ENCODE results near the gene KRTAP21-3. TPM values are rescaled to one million over a fixed set of nuclear protein-coding genes. Genes with fewer than 3 reads are reported as not detected.

KRTAP21-3 gene
- total and polyA plus RNA-seq, 2 of the 13 experiments (the other 11 are each of a cell fraction or from before 2014, with no cell fraction given): not detected

DNA sequence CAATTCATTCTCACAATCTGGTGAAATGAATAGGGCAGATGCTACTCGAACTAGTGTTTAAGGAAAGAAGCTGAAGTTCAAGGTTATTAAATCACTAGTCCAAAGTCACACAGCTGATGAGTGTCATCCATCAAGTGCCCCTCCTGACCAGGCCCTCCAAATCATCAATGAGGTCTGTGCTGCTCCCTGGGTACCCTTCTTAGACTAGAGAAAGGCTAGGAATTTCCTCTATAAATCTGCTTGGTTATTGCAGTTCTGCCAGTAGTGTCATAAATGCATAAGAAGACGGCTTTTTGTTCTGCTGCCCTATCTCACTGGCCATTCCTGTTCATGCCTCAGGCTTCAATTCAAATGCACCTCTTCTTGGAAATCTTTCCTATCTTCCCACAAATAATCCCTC, 42.2 kb upstream of the KRTAP21-3 start:
- no peak overlapping the region for H3K9ac ChIP-seq (ENCODE audit: insufficient read depth, low read depth, low read length)
- WGBS (ENCODE audit: low lambda C conversion rate): 2% methylated on average over 2 of the region's 2 CpGs
- no peak for DNase-seq (ENCODE audit: low spot score)
- no peaks in the 10 kb centered on the region for H3K79me2 ChIP-seq (ENCODE audit: insufficient read depth, low read length)
- intact Hi-C loops (cut with micrococcal nuclease; ENCODE audit: unreplicated experiment): no loop called here
- no peaks in the 10 kb centered on the region for H3K36me3 ChIP-seq (replicated peaks in 1 of 2; ENCODE audit: control insufficient read depth in 1 of 2, insufficient read depth in 2 of 2, low read length in 2 of 2)
- H3K4me2 ChIP-seq (ENCODE audit: low read depth, low read length): no peak overlapping the region
- no peaks in the 10 kb centered on the region for H3K4me1 ChIP-seq (ENCODE audit: insufficient read depth, low read length)
- ATAC-seq: no peak
- no peak overlapping the region for H3K27ac ChIP-seq (ENCODE audit: extremely low read length, insufficient read depth, low read length)
- ChIA-PET CTCF (ENCODE audit: low intra/inter-chr PET ratio, low total read pairs) (no interaction called here), POLR2A (no interaction called here)
- no peak for FAIRE-seq
- H4K20me1 ChIP-seq (ENCODE audit: insufficient read depth, low read length): no peaks in the 10 kb centered on the region
- BruUV-seq (replicated peaks): no TSS peak
- no peaks in the 10 kb centered on the region for H3K27me3 ChIP-seq (ENCODE audit: control insufficient read depth in 1 of 2, insufficient read depth in 2 of 2, low read length in 2 of 2)
- no peak overlapping the region for H3K4me3 ChIP-seq (replicated peaks in 1 of 3; ENCODE audit: insufficient read depth in 1 of 3, low read depth in 2 of 3, low read length in 3 of 3)
- peaks cover 94% of the 10 kb centered on the region for H3K9me3 ChIP-seq (ENCODE audit: low read length)
- in situ Hi-C loops (cut with HindIII; ENCODE audit: extremely low pct_ligation_motif_present, low pct_unique_long_range_greater_than_20kb): no loop called here
- no peak overlapping the region for H2AFZ ChIP-seq (ENCODE audit: low read length)
- no peak for TF ChIP-seq GTF3A (CRISPR knock-in tag; conservative IDR thresholded peaks at IDR 0.05)
- TF ChIP-seq ZNF660 (CRISPR knock-in tag; IDR thresholded peaks at IDR 0.05; ENCODE audit: borderline replicate concordance, low read depth): no peak
- TF ChIP-seq, protein P1, sequence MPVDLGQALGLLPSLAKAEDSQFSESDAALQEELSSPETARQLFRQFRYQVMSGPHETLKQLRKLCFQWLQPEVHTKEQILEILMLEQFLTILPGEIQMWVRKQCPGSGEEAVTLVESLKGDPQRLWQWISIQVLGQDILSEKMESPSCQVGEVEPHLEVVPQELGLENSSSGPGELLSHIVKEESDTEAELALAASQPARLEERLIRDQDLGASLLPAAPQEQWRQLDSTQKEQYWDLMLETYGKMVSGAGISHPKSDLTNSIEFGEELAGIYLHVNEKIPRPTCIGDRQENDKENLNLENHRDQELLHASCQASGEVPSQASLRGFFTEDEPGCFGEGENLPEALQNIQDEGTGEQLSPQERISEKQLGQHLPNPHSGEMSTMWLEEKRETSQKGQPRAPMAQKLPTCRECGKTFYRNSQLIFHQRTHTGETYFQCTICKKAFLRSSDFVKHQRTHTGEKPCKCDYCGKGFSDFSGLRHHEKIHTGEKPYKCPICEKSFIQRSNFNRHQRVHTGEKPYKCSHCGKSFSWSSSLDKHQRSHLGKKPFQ (CRISPR knock-in tag; IDR thresholded peaks at IDR 0.05; ENCODE audit: insufficient replicate concordance): no peak
- TF ChIP-seq ZNF616 (CRISPR knock-in tag; IDR thresholded peaks at IDR 0.05; ENCODE audit: low read depth): no peak
- TF ChIP-seq ZNF678 (CRISPR knock-in tag; IDR thresholded peaks at IDR 0.05): no peak
- TF ChIP-seq, protein P2, sequence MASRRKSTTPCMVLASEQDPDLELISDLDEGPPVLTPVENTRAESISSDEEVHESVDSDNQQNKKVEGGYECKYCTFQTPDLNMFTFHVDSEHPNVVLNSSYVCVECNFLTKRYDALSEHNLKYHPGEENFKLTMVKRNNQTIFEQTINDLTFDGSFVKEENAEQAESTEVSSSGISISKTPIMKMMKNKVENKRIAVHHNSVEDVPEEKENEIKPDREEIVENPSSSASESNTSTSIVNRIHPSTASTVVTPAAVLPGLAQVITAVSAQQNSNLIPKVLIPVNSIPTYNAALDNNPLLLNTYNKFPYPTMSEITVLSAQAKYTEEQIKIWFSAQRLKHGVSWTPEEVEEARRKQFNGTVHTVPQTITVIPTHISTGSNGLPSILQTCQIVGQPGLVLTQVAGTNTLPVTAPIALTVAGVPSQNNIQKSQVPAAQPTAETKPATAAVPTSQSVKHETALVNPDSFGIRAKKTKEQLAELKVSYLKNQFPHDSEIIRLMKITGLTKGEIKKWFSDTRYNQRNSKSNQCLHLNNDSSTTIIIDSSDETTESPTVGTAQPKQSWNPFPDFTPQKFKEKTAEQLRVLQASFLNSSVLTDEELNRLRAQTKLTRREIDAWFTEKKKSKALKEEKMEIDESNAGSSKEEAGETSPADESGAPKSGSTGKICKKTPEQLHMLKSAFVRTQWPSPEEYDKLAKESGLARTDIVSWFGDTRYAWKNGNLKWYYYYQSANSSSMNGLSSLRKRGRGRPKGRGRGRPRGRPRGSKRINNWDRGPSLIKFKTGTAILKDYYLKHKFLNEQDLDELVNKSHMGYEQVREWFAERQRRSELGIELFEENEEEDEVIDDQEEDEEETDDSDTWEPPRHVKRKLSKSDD (CRISPR knock-in tag; IDR thresholded peaks at IDR 0.05; ENCODE audit: low read depth): no peak
- no peak for TF ChIP-seq NFYC (CRISPR knock-in tag; IDR thresholded peaks at IDR 0.05)
- TF ChIP-seq ZNF850 (CRISPR knock-in tag; conservative IDR thresholded peaks at IDR 0.05): no peak
- TF ChIP-seq ZNF569 (CRISPR knock-in tag; IDR thresholded peaks at IDR 0.05; ENCODE audit: borderline replicate concordance): no peak
- TF ChIP-seq, protein P3, sequence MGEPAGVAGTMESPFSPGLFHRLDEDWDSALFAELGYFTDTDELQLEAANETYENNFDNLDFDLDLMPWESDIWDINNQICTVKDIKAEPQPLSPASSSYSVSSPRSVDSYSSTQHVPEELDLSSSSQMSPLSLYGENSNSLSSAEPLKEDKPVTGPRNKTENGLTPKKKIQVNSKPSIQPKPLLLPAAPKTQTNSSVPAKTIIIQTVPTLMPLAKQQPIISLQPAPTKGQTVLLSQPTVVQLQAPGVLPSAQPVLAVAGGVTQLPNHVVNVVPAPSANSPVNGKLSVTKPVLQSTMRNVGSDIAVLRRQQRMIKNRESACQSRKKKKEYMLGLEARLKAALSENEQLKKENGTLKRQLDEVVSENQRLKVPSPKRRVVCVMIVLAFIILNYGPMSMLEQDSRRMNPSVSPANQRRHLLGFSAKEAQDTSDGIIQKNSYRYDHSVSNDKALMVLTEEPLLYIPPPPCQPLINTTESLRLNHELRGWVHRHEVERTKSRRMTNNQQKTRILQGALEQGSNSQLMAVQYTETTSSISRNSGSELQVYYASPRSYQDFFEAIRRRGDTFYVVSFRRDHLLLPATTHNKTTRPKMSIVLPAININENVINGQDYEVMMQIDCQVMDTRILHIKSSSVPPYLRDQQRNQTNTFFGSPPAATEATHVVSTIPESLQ (CRISPR knock-in tag; conservative IDR thresholded peaks at IDR 0.05): no peak
- TF ChIP-seq DNMT1 (CRISPR knock-in tag; IDR thresholded peaks at IDR 0.05): no peak
- TF ChIP-seq ZNF451 (CRISPR knock-in tag; IDR thresholded peaks at IDR 0.05): no peak
- TF ChIP-seq ZNF549 (CRISPR knock-in tag; IDR thresholded peaks at IDR 0.05): no peak
